Amniotic epithelial cell (primary cell): ENCODE data around the gene PDZRN3.

Source experiments
- DNase-seq: peaks from one replicate; pipeline ENCODE4 v3.0.0-alpha.2; 2010; ENCODE audit warnings: low read depth

Gene PDZRN3

GRCh38 chr3:73451301-73451944 lies 173.3 kb downstream of the PDZRN3 start:
- peak; percentile 61 for DNase-seq

DNA sequence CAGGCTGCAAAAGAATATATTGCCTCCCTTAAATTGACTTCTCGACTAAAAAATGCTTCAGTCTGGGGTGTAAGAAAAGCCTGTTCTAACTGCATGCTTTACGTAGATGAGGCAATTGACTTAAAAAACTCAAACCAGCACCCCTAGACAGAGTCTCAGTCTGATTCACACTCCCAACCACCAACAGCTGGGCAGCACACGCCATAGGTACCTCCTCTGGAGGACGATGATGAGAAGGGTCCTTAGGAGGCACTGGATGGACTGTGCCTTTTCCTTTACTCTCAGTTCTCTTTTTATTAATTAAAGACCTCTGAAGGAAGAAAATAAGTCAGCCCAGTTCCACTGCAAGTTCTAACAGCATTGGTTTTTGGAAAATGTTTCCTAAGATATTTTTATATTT lies 175.0 kb downstream of the PDZRN3 start:
- DNase-seq = no peak

DNA sequence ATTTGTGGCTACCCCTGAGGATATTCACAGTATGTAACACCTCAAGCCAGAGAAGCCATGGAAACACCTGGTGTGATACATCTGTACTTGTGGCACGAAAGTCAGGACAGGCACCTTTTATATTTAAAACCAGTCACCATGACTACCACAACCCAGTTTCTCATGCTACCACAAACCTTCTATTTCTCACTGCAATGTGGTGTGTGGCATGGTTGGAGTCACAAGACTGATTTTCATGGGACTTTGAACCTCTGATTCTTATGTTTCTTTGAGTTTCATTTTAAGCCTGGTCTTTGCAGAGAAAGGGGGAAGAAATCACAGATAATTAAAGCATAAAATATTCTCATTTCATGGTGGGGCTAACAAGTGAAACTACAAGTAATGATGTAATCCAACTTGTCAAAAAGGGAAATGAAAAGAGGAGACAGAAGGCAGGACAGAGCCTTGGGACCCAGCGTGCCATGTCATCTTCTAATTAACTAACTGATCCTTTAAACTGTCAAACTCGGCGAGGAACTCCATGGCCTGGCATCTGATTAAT lies 175.9 kb downstream of the PDZRN3 start:
- no peak for DNase-seq

GRCh38 chr3:73448041-73448440 lies 176.7 kb downstream of the PDZRN3 start:
- no peak for DNase-seq

DNA sequence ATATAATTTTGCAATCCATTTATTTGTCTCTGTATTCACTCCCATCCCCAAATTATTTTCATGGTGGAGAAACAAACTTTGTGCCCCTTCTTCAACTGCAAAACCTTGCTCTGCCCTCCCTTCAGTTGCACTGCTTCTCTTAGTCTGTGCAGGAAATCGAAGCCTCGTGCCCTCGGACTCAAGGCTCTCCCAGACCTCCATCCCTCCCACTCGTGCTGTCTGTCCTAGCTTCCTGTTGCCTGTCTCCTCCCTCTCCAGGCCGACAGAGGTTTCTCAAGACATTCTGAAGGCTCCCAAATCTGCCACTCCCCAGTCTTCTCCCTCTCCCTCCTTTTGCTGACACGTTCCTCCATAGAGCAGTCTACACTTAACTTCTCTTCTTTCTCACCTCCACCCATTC lies 177.6 kb downstream of the PDZRN3 start:
- DNase-seq = no peak

DNA sequence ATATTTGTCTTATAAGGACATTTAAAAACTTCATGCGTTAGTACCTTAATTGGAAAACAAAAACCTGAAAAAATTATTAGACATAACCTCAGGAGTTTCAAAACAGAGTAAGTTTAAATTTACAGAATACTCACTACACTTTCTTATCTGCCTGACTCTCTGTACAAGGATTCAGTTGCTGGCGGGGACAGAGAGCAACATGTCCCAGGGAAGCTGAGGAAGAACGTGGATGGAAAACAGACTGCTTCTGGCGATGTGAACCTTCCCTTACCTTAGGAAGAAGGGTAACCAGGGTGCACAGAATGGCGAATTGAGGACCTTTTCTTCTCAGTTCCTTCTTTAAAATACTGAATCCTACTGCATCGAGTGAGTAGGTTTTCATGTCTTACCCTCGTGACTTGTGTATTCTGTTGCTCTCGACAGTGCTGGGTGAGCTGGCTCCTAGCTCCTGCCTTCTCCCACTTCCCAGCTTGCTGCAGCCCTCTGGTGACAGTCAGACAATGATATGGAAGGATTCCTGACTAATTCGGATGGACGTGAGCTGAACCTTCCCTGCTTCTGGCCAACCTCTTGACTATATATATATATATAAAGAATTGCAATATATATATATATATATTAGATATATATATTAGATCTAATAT lies 178.2 kb downstream of the PDZRN3 start:
- DNase-seq = no peak

DNA sequence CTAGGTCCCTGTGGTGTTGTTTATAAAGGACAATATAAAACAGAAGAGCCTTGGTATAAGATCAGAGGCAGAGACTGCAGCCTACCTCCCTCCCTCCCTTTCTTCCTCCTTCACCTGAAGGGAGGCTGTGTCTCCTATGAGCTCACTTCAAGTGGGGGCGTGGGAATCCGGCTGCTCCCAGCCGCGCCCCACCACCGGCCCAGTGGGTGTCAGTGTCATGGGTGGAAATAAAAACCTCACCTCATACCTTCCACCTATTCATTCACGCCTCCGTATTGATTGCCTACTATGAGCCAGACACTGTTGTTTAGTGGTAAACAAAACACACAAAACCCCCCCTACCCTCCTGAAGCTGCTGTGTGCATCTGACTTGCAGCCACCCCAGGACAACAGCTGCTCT lies 181.9 kb downstream of the PDZRN3 start:
- no peak for DNase-seq

DNA sequence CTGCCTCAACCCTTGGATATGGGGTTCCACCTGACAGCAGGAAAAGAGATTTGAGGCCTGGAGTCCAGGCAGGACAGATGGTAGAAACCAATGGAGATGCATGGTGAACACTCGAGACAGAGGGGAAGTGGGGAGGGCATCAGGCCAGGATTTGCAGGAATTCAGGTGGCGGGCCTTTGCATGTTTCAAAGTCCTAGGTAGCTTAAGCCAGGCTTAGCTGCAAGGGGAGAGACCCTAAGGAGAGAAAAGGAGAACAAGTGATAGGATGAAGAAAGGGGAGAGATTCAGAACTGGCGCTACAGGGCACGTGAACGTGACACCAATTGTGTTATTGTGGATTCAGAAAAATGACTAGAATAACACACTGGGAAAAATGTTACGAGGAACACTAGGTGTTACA lies 182.6 kb downstream of the PDZRN3 start:
- DNase-seq = no peak

DNA sequence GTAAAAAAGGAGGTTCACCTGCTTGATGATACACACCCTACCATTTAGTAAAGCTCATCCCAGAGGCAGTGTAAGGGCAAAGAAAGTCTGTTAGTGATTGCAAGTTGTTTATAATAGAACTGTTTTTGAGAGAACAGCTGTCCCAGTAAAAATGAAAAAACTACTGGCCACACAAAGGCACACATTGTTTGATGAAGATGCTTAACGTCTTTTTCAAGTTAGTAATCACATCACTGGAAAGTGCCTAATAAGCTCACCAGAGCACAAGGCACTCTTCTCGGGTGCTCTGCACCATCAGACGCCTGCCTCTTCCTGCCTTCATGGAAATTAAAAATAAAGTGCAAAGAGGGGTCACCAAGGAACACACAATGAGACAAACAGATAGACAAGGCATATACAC lies 186.9 kb downstream of the PDZRN3 start:
- no peak for DNase-seq

DNA sequence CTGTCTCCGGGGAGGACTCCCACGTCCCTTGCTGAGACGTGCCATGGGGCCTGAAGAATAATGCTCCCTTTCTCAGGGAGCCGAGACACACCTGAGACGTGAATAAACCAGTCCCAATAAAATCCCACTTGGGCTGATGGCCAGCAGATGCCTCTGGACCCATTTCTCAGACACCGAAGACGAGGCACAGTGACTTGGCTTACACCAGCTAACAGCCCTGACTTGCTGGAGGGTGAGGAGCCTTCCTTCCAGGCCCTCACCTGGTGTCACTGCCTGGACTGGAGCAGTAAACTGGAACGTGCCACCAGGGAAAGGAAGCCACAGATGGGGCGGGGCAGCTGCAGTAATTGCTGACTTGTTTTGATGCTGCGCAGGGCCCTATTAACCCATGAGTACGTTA lies 189.7 kb downstream of the PDZRN3 start:
- DNase-seq = no peak

GRCh38 chr3:73433687-73434086 lies 191.1 kb downstream of the PDZRN3 start:
- no peak for DNase-seq

DNA sequence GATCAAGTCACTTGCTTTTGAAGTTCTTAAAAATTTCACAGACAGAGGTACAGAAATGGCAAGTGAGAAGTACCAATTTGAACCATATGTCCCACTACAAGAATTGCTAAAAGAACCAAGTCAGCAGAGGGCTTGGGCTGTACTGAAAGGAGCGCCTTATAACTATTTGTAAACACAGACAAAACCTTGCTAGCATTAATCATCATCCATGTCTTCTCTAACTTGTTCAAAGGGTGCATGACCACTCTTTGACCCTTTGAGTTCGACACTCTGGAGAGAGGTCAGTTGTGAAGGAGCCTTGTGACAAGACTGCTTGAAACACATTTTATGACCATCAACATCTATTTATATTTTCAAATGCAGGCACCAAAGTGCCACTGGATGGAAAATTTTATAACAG lies 191.7 kb downstream of the PDZRN3 start:
- no peak for DNase-seq

DNA sequence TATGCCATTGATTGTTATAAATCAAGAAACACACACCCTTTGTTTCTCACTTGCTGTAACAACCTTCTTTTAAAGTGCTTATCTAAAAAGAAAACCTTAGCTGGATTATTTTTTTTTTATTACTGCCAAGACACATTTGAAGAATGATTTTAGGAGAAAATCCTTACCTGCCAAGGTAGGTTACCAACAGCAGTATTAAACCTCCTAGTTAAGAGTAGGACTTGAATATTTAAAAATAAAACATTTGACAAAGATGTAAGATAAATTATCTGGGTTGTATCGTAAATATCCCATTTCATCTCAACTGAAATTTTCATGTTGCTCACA lies 192.1 kb downstream of the PDZRN3 start:
- no peak for DNase-seq

- DNase-seq = peak; percentile 48
Observed at GRCh38 chr3:73432023-73432705, 192.6 kb downstream of the PDZRN3 start.

DNA sequence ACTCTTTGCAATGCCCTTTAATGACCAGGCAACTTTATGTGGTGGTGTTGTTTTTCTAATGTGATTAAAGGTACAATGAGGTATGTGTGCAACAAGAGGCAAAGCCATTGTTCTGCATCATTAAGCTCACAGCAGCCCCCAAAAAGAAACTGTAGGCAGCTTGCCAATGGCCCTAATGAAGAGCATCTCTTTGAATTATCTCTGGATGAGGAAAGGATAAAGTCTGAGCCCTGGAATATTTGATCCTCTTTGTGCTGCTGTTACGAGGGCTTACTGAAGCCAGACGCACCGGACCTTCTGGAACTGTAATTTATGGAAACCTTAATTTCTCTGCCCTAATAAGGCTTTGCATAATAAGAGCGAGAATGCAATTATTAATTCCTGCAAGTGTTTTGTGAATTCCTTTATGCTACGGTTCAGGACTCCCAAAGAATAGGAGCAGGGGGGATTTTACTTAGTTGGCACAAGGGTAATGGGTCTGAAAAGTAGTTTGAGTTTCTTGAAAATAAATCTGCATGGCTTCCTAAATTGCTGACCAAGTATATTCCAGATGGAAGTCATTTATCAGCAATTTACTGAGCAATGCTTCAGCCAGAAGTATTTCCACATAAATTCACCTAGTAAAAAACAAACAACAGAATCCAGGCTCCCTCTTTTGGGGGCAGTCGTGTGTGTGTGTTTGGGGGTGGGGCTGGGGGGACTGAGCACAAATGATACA lies 193.4 kb downstream of the PDZRN3 start:
- no peak for DNase-seq

- no peak for DNase-seq
Observed at GRCh38 chr3:73427048-73427706, 197.6 kb downstream of the PDZRN3 start.

GRCh38 chr3:73426606-73427005 lies 198.1 kb downstream of the PDZRN3 start:
- no peak for DNase-seq

DNA sequence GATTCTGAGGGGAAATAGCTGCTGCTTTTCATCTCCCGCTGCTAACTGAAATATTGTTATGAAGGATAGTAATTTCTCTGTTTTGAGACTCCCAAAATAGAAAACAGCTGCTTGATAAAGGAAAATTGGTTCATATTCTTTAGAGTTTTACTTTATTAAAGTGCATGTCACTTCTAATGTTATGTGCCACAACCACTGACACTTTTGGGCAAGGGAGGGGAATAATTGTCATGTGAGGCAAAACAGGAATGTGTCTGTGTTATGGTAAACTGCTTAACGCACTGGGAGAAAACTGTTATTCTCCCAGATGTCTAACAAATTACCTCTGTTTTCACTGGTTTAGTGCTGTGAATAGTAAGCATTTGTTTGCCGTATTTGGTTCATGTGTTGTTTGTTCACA lies 201.6 kb downstream of the PDZRN3 start:
- no peak for DNase-seq

DNA sequence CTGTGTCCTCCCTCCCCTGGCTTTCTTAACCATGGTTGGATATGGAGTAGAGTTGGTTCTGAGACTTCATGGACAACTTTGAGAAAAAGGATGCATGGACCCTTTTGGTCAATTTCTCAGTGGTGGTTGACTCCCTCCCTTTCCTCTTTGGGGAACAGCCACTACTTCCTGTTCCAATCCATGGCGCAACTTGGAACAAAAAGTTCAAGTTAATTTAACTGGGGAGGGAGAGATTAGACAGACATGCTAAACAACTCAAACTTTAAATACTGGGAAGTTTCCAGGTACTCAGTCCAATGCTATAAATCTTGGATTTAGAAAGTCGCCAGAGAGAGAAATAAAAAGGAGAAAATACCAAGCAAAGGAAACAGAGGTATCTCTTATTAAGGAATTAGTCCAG lies 202.2 kb downstream of the PDZRN3 start:
- peak; percentile 25 for DNase-seq

- DNase-seq = peak; percentile 64
Observed at GRCh38 chr3:73419942-73420341, 204.8 kb downstream of the PDZRN3 start.

GRCh38 chr3:73419179-73419803 lies 205.4 kb downstream of the PDZRN3 start:
- peak; percentile 93 for DNase-seq

DNA sequence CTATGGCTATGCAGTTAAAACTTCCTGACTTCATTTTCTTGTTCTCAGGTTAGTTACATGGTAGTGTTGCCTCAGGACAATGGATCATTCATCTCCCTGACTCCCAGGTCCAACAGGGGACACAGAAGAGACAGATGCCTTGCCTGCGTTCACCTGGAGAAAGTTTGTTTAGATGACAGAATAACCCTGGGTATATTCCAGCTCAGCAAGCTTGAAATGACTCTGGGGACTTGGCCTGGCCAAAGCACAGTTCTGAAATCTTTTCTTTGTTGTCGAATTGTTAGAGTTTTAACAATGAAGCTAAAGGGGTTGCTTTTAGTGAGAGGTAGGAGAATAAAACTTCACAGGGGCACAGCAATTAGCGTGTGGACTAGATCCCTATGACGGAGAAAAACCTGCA lies 206.1 kb downstream of the PDZRN3 start:
- DNase-seq = no peak
